Stimulated activated CD4-positive, alpha-beta T cell treated with anti-CD3 and anti-CD28 coated beads, Interleukin-2, amount 100 ng/mL, for 4 hours (primary cell): ENCODE data around the gene GAPDH.
A peak's percentile ranks its signal among the peaks of the same experiment; 100 is the strongest.

ENCODE experiments used
- DNase-seq: peaks from one replicate; pipeline ENCODE4 v3.0.0-alpha.2; 2020; ENCODE audit warnings: low read depth

The GAPDH gene

GRCh38 chr12:6529291-6529737 is 5.0 kb upstream of the GAPDH start:
- DNase-seq: no peak

- no peak for DNase-seq
These were observed 3.6 kb upstream of the GAPDH start for GRCh38 chr12:6530576-6531260.

GRCh38 chr12:6532051-6532926 is 2.0 kb upstream of the GAPDH start:
- DNase-seq: peak; percentile 88

- DNase-seq: no peak
These were observed 1.2 kb upstream of the GAPDH start for GRCh38 chr12:6532927-6533652.

GRCh38 chr12:6533653-6533922 is 729 bp upstream of the GAPDH start:
- DNase-seq: no peak

GRCh38 chr12:6534695-6534944 is 303 bp downstream of the GAPDH start:
- DNase-seq: no peak

- peak; percentile 61 for DNase-seq
These were observed 804 bp downstream of the GAPDH start for GRCh38 chr12:6534945-6535696.

GRCh38 chr12:6535697-6535946 is 1.3 kb downstream of the GAPDH start:
- DNase-seq: no peak

- no peak for DNase-seq
These were observed 1.9 kb downstream of the GAPDH start for GRCh38 chr12:6535960-6536847.

GRCh38 chr12:6536894-6537579 is 2.7 kb downstream of the GAPDH start:
- DNase-seq: no peak

GRCh38 chr12:6537580-6538419 is 3.5 kb downstream of the GAPDH start:
- peak; percentile 76 for DNase-seq

- DNase-seq: no peak
These were observed 4.3 kb downstream of the GAPDH start for GRCh38 chr12:6538420-6539313.

GRCh38 chr12:6539314-6539682 is 5.0 kb downstream of the GAPDH start:
- no peak for DNase-seq

GRCh38 chr12:6539707-6540134 is 5.4 kb downstream of the GAPDH start:
- no peak for DNase-seq

GRCh38 chr12:6540181-6540877 is 6.0 kb downstream of the GAPDH start:
- DNase-seq: no peak

- no peak for DNase-seq
These were observed 7.3 kb downstream of the GAPDH start for GRCh38 chr12:6541371-6542165.

GRCh38 chr12:6542209-6543009 is 8.1 kb downstream of the GAPDH start:
- DNase-seq: no peak
